GM21447 (cell line): Measurements from ENCODE around the gene LSM2.
"Not testable (repeated sequence)": the region's sequence is repeated elsewhere in the genome, so short reads cannot be mapped to it uniquely, and the experiment has no call there.

ENCODE experiments used
- ATAC-seq: cut with Tn5 transposase; IDR thresholded peaks from one replicate; pipeline ENCODE4 v1.9.1; 2021; ENCODE audit not compliant: unreplicated experiment

Gene LSM2

GRCh38 chr6:31806470-31807272, at the start of gene LSM2:
TSS of gene LSM2 (minus strand) at chr6:31806966. CDS start at chr6:31806757, 209 bp downstream.
- peak; percentile 82 for ATAC-seq

- not testable (repeated sequence) for ATAC-seq
These were observed 45.4 kb upstream of the LSM2 start for GRCh38 chr6:31851980-31852718.

- ATAC-seq, result no peak
These were observed 44.7 kb upstream of the LSM2 start for GRCh38 chr6:31851485-31851832.

GRCh38 chr6:31850765-31851484, 44.2 kb upstream of the LSM2 start:
- ATAC-seq, result no peak

GRCh38 chr6:31847276-31847978, 40.7 kb upstream of the LSM2 start:
- ATAC-seq, result no peak

GRCh38 chr6:31844507-31844906, 37.7 kb upstream of the LSM2 start:
- ATAC-seq, result no peak

GRCh38 chr6:31842053-31842452, 35.3 kb upstream of the LSM2 start:
- no peak for ATAC-seq

GRCh38 chr6:31839779-31840126, 33.0 kb upstream of the LSM2 start:
- not testable (repeated sequence) for ATAC-seq

- ATAC-seq, result no peak
These were observed 32.2 kb upstream of the LSM2 start for GRCh38 chr6:31838968-31839367.

- not testable (repeated sequence) for ATAC-seq
These were observed 31.4 kb upstream of the LSM2 start for GRCh38 chr6:31838114-31838553.

- no peak for ATAC-seq
These were observed 30.8 kb upstream of the LSM2 start for GRCh38 chr6:31837369-31838113.

- no peak for ATAC-seq
These were observed 30.0 kb upstream of the LSM2 start for GRCh38 chr6:31836474-31837368.

- no peak for ATAC-seq
These were observed 29.3 kb upstream of the LSM2 start for GRCh38 chr6:31836047-31836473.

GRCh38 chr6:31834367-31835250, 27.8 kb upstream of the LSM2 start:
- ATAC-seq, result peak; percentile 39

GRCh38 chr6:31831350-31832215, 24.8 kb upstream of the LSM2 start:
- no peak for ATAC-seq

- ATAC-seq, result no peak
These were observed 24.1 kb upstream of the LSM2 start for GRCh38 chr6:31830886-31831335.

- ATAC-seq, result no peak
These were observed 23.0 kb upstream of the LSM2 start for GRCh38 chr6:31829633-31830283.
